ENCODE results near the gene CPXM2.

- TF ChIP-seq, protein P1, sequence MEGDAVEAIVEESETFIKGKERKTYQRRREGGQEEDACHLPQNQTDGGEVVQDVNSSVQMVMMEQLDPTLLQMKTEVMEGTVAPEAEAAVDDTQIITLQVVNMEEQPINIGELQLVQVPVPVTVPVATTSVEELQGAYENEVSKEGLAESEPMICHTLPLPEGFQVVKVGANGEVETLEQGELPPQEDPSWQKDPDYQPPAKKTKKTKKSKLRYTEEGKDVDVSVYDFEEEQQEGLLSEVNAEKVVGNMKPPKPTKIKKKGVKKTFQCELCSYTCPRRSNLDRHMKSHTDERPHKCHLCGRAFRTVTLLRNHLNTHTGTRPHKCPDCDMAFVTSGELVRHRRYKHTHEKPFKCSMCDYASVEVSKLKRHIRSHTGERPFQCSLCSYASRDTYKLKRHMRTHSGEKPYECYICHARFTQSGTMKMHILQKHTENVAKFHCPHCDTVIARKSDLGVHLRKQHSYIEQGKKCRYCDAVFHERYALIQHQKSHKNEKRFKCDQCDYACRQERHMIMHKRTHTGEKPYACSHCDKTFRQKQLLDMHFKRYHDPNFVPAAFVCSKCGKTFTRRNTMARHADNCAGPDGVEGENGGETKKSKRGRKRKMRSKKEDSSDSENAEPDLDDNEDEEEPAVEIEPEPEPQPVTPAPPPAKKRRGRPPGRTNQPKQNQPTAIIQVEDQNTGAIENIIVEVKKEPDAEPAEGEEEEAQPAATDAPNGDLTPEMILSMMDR (IDR thresholded peaks at IDR 0.05; ENCODE audit: low read depth, low read length, missing input control) = no peak
- no peak for TF ChIP-seq SP1 (IDR thresholded peaks at IDR 0.05)
These were observed 50.9 kb downstream of the CPXM2 start for GRCh38 chr10:123840714-123841113.
